SH-SY5Y (cell line): ENCODE results near the gene NR3C1.

ENCODE experiments used
- GATA2 ChIP-seq: IDR thresholded peaks from 2 replicates; pipeline ENCODE4 v1.6.1; 2011; ENCODE audit warnings: mild to moderate bottlenecking, low read depth, low read length
- GATA3 ChIP-seq: IDR thresholded peaks from 2 replicates; pipeline ENCODE4 v1.6.1; 2011; ENCODE audit warnings: low read depth, mild to moderate bottlenecking, low read length, moderate library complexity

NR3C1 gene

DNA sequence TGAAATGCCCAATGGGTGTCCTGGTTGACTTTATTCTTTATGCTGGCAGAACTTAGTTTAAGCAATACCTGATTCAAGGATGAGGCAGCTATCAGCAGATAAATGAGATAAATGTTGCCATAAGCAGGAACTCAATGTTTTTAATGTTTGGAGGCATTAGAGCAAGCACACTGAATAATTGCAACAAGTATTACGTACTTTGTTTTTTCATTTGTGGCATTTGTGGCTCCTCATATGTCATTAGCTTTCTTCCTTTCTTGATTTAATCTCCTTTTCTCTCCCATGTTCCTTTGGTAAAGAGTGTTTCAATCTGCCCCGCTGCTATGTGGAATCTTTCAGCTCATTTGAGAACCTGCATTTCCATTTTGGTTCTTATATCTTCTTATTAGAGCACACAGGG lies 6.4 kb upstream of the NR3C1 start:
- TF ChIP-seq GATA2 (no peak), GATA3 (no peak)

DNA sequence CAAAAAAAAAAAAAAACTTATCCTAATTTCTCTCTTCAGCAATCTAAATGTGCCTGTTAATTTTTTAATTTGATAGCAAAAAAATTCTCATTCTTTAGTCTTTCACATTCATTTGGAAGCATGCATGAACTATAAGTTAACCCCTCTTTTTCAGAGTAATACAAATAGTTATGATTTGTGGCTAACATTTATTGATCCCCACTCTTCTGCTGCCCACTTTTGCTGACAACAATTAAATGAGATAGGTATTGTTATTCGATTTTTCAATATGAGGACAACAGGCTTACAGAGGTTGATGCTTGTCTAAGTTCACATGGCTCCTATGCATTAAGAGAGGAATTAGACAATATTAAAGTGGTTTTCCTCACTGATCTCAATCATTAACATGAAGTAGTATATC lies 2.9 kb upstream of the NR3C1 start:
- TF ChIP-seq GATA3, result no peak
- no peak for TF ChIP-seq GATA2

DNA sequence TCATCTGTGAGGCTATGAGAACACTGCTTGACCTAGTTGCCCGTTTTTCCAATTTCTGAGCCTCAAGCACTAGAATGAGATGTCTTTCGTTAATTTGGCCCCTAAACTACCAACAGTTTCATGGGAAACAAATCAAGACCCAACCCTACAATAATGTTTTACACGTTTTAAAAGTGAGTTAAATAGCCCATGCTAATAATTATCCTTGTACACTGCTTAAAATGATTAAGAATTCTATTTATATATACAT lies 2.3 kb upstream of the NR3C1 start:
- TF ChIP-seq GATA3, result no peak
- no peak for TF ChIP-seq GATA2

DNA sequence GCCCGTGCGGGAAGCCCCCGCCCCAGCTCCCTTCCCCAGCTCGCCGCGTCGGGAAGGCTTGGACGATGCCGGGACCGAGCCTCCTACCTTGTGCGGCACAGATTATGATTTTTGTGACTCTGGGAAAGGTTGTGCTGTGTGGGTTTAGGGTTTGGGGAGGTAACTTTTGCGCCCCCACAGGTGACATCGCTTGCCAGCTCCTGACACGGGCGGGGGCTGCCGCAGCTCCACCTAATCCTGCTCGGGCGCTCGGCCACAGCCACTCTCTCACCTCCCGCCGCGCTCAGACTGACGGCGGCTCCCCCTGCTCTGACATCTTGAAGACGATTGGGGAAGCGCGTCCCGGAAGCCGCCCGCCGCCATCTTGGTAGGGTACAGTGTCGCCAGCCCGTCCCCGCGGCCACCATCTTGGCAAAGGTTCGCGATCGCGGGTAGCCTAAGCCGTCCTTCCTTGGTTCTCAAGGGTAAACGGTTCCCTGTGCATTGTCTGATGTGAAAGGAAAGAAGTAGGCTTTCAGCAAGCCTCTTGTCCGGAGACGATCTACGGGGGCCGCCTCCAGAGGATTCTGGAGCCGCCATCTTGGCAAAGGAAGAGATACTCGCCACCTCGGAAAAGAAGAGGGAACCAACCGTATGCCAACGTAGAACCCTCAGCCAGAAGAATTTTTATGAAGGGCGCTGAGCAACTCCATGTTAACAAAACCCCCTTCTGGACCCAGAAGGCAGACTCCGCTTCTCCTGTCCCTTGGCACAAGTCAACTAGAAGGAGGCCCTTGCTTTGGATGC lies 1.8 kb upstream of the NR3C1 start:
- TF ChIP-seq GATA2 (no peak), GATA3 (no peak)

DNA sequence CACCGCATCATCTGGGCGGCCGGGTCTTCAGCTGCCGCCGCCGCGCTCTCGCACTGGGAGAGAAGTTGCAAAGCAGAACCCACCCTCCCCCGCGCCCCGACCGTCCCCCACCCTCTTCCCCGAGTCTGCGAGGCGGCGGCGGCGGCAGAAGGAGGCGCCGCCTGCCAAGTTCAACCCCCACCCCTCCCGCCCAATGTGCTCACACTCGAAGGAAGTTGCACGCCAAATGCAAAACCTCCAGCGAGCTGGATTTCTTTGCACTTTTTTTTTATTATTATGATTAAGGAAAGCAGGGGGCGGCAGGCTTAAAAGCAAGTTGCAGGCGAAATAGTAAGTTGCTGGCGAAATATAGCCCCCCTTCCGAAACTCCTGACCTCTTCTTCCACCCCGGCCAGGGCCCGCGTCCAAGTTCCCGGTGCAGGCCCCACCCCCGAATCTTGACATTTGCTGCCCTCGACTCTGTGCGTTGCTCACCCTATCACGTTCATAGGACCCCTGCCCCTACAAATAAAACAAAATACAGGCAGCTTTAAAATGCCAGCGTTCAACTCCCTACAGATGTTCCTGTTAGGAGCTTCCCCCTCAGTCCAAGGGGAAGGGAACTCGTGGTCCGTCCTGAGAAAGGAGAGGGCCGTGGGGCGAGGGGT lies 1.1 kb upstream of the NR3C1 start:
- no peak for TF ChIP-seq GATA3
- no peak for TF ChIP-seq GATA2

DNA sequence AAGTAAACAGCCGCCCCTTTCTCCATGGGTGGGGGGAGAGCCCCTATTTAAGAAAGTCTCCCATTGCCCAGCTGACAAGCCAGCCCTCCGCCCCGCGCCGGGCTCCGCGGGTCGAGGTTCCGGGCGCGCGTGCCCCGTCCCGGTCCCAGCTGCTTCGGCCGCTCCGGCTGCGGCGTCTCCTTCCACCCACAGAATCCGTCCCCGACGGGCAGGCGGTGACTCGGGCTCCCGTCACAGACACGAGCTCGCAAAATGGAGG lies 223 bp downstream of the NR3C1 start:
- TF ChIP-seq GATA3 (no peak), GATA2 (no peak)

DNA sequence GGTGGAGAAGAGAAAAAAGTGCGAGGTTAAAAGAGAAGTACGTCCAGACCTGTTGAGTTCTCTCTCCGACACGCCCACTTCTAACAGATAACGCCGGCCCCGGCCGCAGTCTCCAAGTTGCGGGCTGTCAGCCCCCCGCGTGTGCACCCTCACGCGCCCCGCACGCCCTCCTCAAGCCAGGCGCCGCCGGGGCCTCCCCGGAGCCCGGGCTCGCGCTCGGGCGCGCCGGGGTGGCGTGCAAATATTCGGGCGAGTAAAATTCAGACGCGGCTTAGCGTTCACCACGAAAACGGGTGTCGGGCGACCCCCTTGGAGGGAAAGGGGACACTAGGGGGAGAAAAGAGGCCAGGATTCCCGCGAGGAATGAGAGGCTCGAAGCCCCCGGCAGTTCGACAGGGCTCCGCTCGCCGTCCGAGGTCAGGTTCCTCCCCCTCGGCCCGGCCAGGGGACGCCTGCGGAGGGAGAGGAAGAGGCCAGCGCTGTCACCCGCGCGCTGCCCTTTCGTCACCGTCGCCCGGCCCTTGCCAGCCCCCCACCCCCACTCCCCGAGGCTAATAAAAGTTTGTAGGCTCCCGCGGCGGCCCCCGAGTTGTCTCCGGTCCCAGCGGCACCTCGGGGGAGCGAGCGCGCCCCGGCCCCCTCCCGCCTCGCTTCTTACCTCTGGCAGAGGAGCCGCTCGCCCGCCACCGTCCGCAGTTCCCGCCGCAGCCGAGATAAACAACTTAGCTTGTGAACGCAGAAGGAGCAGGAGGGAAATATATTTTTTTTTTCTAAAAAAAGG lies 743 bp downstream of the NR3C1 start:
- TF ChIP-seq GATA3, result no peak
- no peak for TF ChIP-seq GATA2

DNA sequence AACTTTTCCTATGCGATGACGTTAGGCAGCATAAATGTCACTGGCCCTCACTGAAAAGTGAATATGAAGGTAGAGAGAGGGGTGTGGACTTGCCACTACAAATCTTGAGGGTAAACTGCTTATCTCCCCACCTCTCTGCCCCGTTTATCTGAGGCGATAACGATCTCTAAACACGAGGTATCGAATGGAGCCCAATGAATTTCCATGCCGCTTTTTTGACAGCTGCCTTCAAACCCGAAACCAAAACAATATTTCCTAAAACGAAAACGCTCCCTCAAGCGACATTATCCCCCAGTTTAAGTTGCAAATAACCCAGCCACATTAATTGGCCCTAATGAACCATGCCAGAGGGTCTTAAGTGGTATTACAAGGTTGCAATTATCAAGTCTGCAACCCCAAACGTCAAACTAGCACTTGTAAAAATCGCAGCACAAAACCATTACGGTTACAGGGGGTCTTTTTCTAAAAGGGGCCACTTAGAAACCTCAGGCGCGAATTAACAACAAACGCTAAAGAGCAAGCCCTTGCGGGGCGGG lies 1.4 kb downstream of the NR3C1 start:
- TF ChIP-seq GATA3 (no peak), GATA2 (no peak)

DNA sequence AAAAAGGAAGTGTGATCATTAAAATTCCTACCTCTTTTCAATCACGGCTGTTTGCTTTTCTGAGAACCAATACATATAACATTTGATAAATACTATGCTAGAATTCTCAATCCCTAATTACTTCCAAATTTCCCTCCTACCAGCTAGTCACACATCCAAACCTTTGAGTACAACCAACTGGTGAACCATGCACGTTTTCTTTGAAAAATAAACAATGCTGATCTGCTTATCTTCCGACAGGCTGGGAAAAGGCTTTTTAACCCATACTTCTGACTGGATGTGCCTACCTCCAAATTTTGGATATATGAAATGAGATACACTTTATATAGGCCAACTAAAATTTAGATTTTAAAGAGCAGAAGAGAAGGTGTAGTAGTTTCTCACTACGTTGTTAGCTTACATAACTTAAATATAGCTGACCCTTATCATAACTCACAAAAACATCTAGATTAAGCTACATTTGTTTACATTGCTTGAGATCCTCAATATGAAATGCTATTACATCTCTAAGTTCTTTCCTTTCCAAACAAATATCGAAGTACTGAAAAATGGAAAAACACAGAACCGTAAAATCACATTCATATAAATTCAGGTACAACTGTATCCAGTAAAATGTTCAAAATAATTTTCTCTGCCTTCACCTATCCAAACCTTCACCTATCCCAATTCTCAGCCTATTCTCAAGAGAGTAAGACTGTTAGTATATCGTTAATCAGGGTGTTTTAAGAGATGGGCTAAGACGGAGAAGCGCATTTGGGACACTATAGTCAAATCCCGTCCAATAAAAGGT lies 2.1 kb downstream of the NR3C1 start:
- no peak for TF ChIP-seq GATA3
- TF ChIP-seq GATA2, result no peak

DNA sequence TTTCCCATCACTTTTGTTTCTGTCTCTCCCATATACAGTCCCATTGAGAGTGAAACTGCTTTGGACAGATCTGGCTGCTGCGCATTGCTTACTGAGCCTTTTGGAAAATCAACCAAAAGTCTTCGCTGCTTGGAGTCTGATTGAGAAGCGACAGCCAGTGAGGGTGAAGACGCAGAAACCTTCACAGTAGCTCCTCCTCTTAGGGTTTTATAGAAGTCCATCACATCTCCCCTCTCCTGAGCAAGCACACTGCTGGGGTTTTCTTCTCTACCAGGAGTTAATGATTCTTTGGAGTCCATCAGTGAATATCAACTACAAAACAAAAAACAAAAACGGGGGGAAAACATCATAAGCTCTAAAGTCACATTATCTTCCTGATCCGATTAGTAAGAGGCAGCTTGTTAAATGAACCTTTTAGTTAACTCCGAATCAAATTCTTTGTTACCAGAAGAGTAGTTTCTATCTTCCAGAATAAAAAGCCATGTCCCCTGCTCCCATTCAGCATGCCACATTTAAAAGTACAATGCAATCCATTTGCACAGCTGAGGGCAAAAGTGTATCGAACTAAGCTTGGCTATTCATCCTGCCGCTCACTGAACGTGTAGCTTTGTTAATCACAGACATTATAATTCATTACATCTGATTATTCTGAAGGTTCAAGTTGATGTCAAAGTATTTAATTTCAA lies 2.8 kb downstream of the NR3C1 start:
- TF ChIP-seq GATA3 (no peak), GATA2 (no peak)

DNA sequence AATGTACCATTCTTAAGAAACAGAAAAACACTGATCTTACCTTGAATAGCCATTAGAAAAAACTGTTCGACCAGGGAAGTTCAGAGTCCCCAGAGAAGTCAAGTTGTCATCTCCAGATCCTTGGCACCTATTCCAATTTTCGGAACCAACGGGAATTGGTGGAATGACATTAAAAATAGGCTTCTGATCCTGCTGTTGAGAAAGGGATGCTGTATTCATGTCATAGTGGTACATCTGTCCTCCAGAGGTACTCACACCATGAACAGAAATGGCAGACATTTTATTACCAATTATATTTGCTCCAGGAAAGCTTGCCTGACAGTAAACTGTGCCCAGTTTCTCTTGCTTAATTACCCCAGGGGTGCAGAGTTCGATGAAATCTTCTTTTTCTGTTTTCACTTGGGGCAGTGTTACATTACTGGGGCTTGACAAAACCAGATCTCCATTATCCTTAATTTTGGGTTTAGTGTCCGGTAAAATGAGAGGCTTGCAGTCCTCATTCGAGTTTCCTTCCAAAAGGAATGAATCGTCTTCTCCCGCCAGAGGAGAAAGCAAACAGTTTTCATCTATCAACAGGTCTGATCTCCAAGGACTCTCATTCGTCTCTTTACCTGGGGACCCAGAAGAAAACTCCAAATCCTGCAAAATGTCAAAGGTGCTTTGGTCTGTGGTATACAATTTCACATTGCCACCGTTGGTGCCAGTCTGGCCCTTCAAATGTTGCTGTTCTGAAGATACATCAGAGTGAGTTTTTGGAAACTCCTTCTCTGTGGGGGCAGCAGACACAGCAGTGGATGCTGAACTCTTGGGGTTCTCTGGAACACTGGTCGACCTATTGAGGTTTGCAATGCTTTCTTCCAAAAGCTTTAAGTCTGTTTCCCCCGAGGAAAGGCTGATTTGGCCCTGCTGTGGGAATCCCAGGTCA lies 3.6 kb downstream of the NR3C1 start:
- TF ChIP-seq GATA2 (no peak), GATA3 (no peak)

DNA sequence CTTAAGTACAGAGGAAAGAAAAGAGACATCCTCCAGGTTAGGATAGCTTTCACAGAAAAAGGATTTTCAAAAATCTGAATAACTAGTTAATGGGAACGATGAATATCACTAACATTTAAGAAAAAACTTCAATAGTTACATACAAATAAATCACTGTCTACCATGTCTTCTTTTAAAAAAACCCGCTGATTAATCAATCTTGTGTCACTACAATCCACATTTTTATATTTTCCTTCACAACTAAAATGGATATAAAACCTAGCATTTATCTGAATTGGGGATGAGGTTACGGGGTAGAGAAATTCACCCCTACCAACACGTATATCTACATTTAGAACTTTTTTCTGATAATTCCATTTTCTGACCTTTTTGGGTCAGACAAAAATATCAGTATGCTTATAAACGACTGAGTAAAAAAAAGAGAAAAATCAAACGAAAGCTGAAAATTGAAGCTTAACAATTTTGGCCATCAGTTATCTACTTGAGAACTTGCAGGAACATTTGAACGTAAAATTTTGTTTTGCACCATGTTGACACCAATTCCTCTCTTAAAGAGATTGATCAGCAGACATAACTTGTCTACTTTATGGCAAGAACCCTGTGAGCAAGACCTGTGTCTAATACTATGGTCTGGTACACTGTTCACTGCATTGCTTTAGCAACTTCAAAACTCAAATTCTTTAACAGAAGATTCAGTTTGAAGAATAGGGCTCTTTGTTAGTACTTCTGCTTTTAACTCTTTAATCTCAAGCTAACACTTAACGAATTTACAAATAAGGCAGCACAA lies 4.8 kb downstream of the NR3C1 start:
- TF ChIP-seq GATA3, result no peak
- no peak for TF ChIP-seq GATA2

DNA sequence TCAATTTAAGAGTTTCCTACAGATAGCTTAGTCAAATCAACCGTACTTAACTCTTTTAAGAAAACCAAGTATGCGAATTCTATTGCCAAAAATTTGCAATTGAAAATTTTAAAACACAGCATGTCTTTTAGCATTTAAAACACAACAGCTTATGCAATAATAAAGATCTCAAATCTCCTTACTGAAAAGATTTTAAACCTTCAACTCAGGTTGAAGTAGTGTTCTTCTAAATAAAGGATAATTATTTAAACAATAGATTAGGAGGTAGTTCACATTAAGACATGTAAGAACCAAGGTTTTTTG lies 5.5 kb downstream of the NR3C1 start:
- TF ChIP-seq GATA3 (no peak), GATA2 (no peak)
